Endothelial cell of umbilical vein (primary cell): ENCODE measurements around the gene SPAG16. TPM values are rescaled to one million over a fixed set of nuclear protein-coding genes. Genes with fewer than 3 reads are reported as not detected.

Experiments used
- BruUV-seq: library from RNA; stranded (reverse); fragments of 400-500 nt; replicated peaks from 2 replicates; lab custom pipeline; 2021; lab: Mats Ljungman, UMichigan
- CTCF ChIA-PET: fragments of 300-600, 350-600 bp; sonication (Branson Sonifier 250); formaldehyde crosslinking; loops from one replicate; lab custom pipeline; 2021; ENCODE audit warnings: antibody characterized with exemption, inconsistent platforms; lab: Charles Lee
- POLR2A ChIA-PET: fragments of 300-600, 350-600 bp; sonication (Branson Sonifier 250); formaldehyde crosslinking; loops from one replicate; lab custom pipeline; 2021; ENCODE audit warnings: antibody characterized with exemption, inconsistent platforms; lab: Charles Lee
- DNase-seq: peaks from one replicate; pipeline ENCODE4 v3.0.0-alpha.2; 2011; ENCODE audit warnings: low read depth, low spot score
- FAIRE-seq: peaks from 2 replicates; lab custom pipeline; 2011; peaks lifted over from hg19 to GRCh38; lab: Jason Lieb, UNC
- H2AFZ ChIP-seq: 2 replicates; pipeline ENCODE4 v1.6.0; 2012; ENCODE audit warnings: low read depth, low read length, control low read depth, inconsistent platforms
- H3K27ac ChIP-seq: 2 replicates; pipeline ENCODE4 v1.5.1; 2011; ENCODE audit warnings: low read depth, mild to moderate bottlenecking, control low read depth, low read length, moderate library complexity; ENCODE audit not compliant: insufficient read depth
- H3K27me3 ChIP-seq, 2 experiments: 2 replicates each; pipeline versions ENCODE4 v1.6.0 to v1.6.1; 2011; ENCODE audit warnings: low read length in 2 of 2, mixed read lengths in 1 of 2; ENCODE audit not compliant: control insufficient read depth in 2 of 2, insufficient read depth in 2 of 2
- H3K36me3 ChIP-seq, 2 experiments: 2 replicates in 1 of 2; 3 replicates in 1 of 2; pipeline ENCODE4 v1.5.1; 2011; ENCODE audit warnings: low read length in 2 of 2, mild to moderate bottlenecking in 1 of 2, moderate library complexity in 1 of 2; ENCODE audit not compliant: control insufficient read depth in 2 of 2, insufficient read depth in 2 of 2; ENCODE audit errors: extremely low read depth in 1 of 2
- H3K4me1 ChIP-seq: 3 replicates; pipeline ENCODE4 v1.5.1; 2011; ENCODE audit warnings: mild to moderate bottlenecking, low read length; ENCODE audit not compliant: control insufficient read depth, insufficient read depth; ENCODE audit errors: extremely low read depth
- H3K4me2 ChIP-seq: 2 replicates; pipeline ENCODE4 v1.6.1; 2011; ENCODE audit warnings: low read length, control low read depth, mixed read lengths; ENCODE audit not compliant: insufficient read depth
- H3K4me3 ChIP-seq, 3 experiments: fragments of 200-600 bp in 1 of 3; sonication (generic), shearing (Covaris generic) in 1 of 3; replicated peaks in 1 of 3; 2 replicates each; pipeline ENCODE4 v1.5.1; 2011 to 2016; ENCODE audit warnings: control low read depth in 3 of 3, low read length in 3 of 3, mild to moderate bottlenecking in 2 of 3, inconsistent platforms in 1 of 3, low read depth in 1 of 3, moderate library complexity in 1 of 3; ENCODE audit not compliant: insufficient read depth in 1 of 3
- H3K79me2 ChIP-seq: 2 replicates; pipeline ENCODE4 v1.6.0; 2012; ENCODE audit warnings: low read length, inconsistent platforms; ENCODE audit not compliant: control insufficient read depth, insufficient read depth
- H3K9ac ChIP-seq: replicated peaks from 2 replicates; pipeline ENCODE3; 2011; ENCODE audit warnings: low read length, control low read depth; ENCODE audit not compliant: insufficient read depth; ENCODE audit errors: extremely low read depth
- H3K9me1 ChIP-seq: replicated peaks from 3 replicates; pipeline ENCODE4 v1.6.0; 2011; ENCODE audit warnings: mild to moderate bottlenecking, low read length; ENCODE audit not compliant: control insufficient read depth, insufficient read depth; ENCODE audit errors: extremely low read depth
- H3K9me3 ChIP-seq: replicated peaks from 2 replicates; pipeline ENCODE4 v1.5.1; 2012; ENCODE audit warnings: low read length, inconsistent platforms; ENCODE audit not compliant: control insufficient read depth, insufficient read depth
- H4K20me1 ChIP-seq: replicated peaks from 2 replicates; pipeline ENCODE3; 2011; ENCODE audit warnings: mild to moderate bottlenecking, low read length; ENCODE audit not compliant: control insufficient read depth, insufficient read depth; ENCODE audit errors: extremely low read depth
- CTCF ChIP-seq, 2 donors: IDR thresholded peaks; 1 replicate in 1 of 2; 2 replicates in 1 of 2; pipeline ENCODE4 v1.5.1; 2011; ENCODE audit warnings: low read length in 2 of 2, mild to moderate bottlenecking in 2 of 2, moderate library complexity in 2 of 2, control low read depth in 1 of 2, inconsistent platforms in 1 of 2, low read depth in 1 of 2; ENCODE audit not compliant: insufficient read depth in 1 of 2; ENCODE audit errors: extremely low read depth in 1 of 2
- EZH2 ChIP-seq: IDR thresholded peaks from 2 replicates; pipeline ENCODE4 v1.6.1; 2012; ENCODE audit warnings: borderline replicate concordance, low read depth, mild to moderate bottlenecking, moderate library complexity, low read length, inconsistent platforms; ENCODE audit not compliant: severe bottlenecking
- FOS ChIP-seq: IDR thresholded peaks from 2 replicates; pipeline ENCODE4 v1.6.1; 2011; ENCODE audit warnings: mild to moderate bottlenecking, low read length, moderate library complexity, borderline replicate concordance; ENCODE audit not compliant: insufficient read depth
- GATA2 ChIP-seq: IDR thresholded peaks from 2 replicates; pipeline ENCODE4 v1.7.0; 2011; ENCODE audit warnings: low read depth, mild to moderate bottlenecking, moderate library complexity, mixed read lengths, low read length; ENCODE audit not compliant: insufficient read length, insufficient read depth
- JUN ChIP-seq: IDR thresholded peaks from 2 replicates; pipeline ENCODE4 v1.6.1; 2011; ENCODE audit warnings: borderline replicate concordance, low read depth; ENCODE audit not compliant: insufficient read length, insufficient read depth
- MAX ChIP-seq: IDR thresholded peaks from 2 replicates; pipeline ENCODE4 v1.6.1; 2011; ENCODE audit not compliant: insufficient read depth, insufficient read length
- MYC ChIP-seq: IDR thresholded peaks from one replicate; pipeline ENCODE4 v1.6.1; 2011; ENCODE audit warnings: mild to moderate bottlenecking, low read depth, low read length
- POLR2A ChIP-seq: IDR thresholded peaks from 2 replicates; pipeline ENCODE4 v1.6.1; 2012; ENCODE audit warnings: low read depth, mild to moderate bottlenecking, control low read depth, low read length
- POLR2AphosphoS5 ChIP-seq: IDR thresholded peaks from 2 replicates; pipeline ENCODE4 v1.6.1; 2012; ENCODE audit warnings: low read depth, mild to moderate bottlenecking, control low read depth, low read length, moderate library complexity; ENCODE audit not compliant: insufficient read depth
- dilution Hi-C: fragments of 300-500 bp; cut with MboI; formaldehyde crosslinking; loops from one replicate; pipeline ENCODE4 v1.15.0; 2019; ENCODE audit warnings: low sequenced_read_pairs; ENCODE audit not compliant: extremely low pct_ligation_motif_present
- intact Hi-C: fragments of 100-400 bp; cut with micrococcal nuclease; formaldehyde crosslinking; loops from one replicate; pipeline ENCODE4 v1.10.0; 2022
- polyA plus RNA-seq, 4 experiments: library from polyadenylated mRNA; depleted of rRNA in 3 of 4; stranded (reverse) in 3 of 4; unstranded in 1 of 4; fragments of >200 nt; gene quantifications; 2 replicates each; pipeline versions ENCODE4 v1.2.1 to v1.2.3, GENCODE V29; 2011 to 2012; ENCODE audit warnings: missing spikeins in 1 of 4
- total RNA-seq: library from RNA; stranded (reverse); gene quantifications from 2 replicates; pipeline ENCODE4 v1.2.3, GENCODE V29; 2021

The SPAG16 gene
- total and polyA plus RNA-seq, 2 donors (not counting 3 experiments of a cell fraction or from before 2014, with no cell fraction given): 4.0 to 7.7 TPM

- Histone ChIP-seq H3K27ac (peak overlapping the region; percentile 37), H3K4me1 (peaks cover 2% of the 10 kb centered on the region), H3K9me3 (no peaks in the 10 kb centered on the region), H2AFZ (peak overlapping the region; percentile 68), H3K4me3 (no peak overlapping the region), H3K9me1 (no peaks in the 10 kb centered on the region), H3K27me3 (no peaks in the 10 kb centered on the region), H3K9ac (no peak overlapping the region), H3K36me3 (no peaks in the 10 kb centered on the region), H4K20me1 (no peaks in the 10 kb centered on the region), H3K4me2 (peak overlapping the region; percentile 42), H3K79me2 (no peaks in the 10 kb centered on the region)
- dilution Hi-C loops (no loop called here), intact Hi-C loops (no loop called here)
- no TSS peak for BruUV-seq
- peak; percentile 70 for FAIRE-seq
- TF ChIP-seq MAX (no peak), FOS (peak; percentile 80), JUN (peak; percentile 22), GATA2 (peak; percentile 21)
- CTCF ChIA-PET: interaction anchor here (1.0 to 1.5 kb wide), 3 partner anchors 8 to 17 kb away, joined by 3 to 6 read pairs (median 3); no protein-coding TSS in a partner anchor
- POLR2A ChIA-PET: no interaction called here
- peak; percentile 86 for DNase-seq
Observed at GRCh38 chr2:213980883-213981282, 696.6 kb downstream of the SPAG16 start.

GRCh38 chr2:213989207-213989606 lies 704.9 kb downstream of the SPAG16 start:
- Histone ChIP-seq H2AFZ (no peak overlapping the region), H3K27ac (no peak overlapping the region)
- dilution Hi-C loops: no loop called here

More at GRCh38 chr2:213989207-213989606, 704.9 kb downstream of the SPAG16 start:
- no peaks in the 10 kb centered on the region for H3K4me1 ChIP-seq
- no peaks in the 10 kb centered on the region for H4K20me1 ChIP-seq
- no peak overlapping the region for H3K9ac ChIP-seq
- DNase-seq: no peak
- no peak for FAIRE-seq
- TF ChIP-seq GATA2: no peak
- TF ChIP-seq FOS: no peak
- TF ChIP-seq EZH2: no peak
- TF ChIP-seq MYC: no peak
- no peak for TF ChIP-seq POLR2A
- no peak for TF ChIP-seq MAX
- TF ChIP-seq JUN: no peak
- TF ChIP-seq POLR2AphosphoS5: no peak
- no peak for TF ChIP-seq CTCF (IDR thresholded peaks at IDR 0.05; ENCODE audit: extremely low read depth in 1 of 2, insufficient read depth in 1 of 2, low read depth in 1 of 2, low read length in 2 of 2)
- CTCF ChIA-PET: no interaction called here
- no peaks in the 10 kb centered on the region for H3K36me3 ChIP-seq
- H3K79me2 ChIP-seq: no peaks in the 10 kb centered on the region
- H3K4me3 ChIP-seq: no peak overlapping the region
- no peaks in the 10 kb centered on the region for H3K27me3 ChIP-seq
- POLR2A ChIA-PET: no interaction called here
- BruUV-seq: no TSS peak
- no peaks in the 10 kb centered on the region for H3K9me3 ChIP-seq
- intact Hi-C loops: no loop called here
- H3K4me2 ChIP-seq: no peak overlapping the region
- H3K9me1 ChIP-seq: no peaks in the 10 kb centered on the region
